ENCODE results near the gene RAB7B. TPM values are rescaled to one million over a fixed set of nuclear protein-coding genes. Genes with fewer than 3 reads are reported as not detected.
"Not testable (repeated sequence)": the region's sequence is repeated elsewhere in the genome, so short reads cannot be mapped to it uniquely, and the experiment has no call there.

RAB7B gene, protein sequence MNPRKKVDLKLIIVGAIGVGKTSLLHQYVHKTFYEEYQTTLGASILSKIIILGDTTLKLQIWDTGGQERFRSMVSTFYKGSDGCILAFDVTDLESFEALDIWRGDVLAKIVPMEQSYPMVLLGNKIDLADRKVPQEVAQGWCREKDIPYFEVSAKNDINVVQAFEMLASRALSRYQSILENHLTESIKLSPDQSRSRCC
- total RNA-seq: 10 to 100 TPM in 1 of 2 donors, 1 to 10 TPM in 1; 2.5 to 12.0 TPM

GRCh38 chr1:206002871-206003801, at the start of gene RAB7B:
RAB7B (minus strand) TSS chr1:206003395; CDS start chr1:205994135, 9,260 bp downstream.
- Histone ChIP-seq H3K4me1 (ENCODE audit: control insufficient read depth in 1 of 2, low read depth in 2 of 2) (peaks cover 10 to 37% of the 10 kb centered on the region in 2 donors), H3K27me3 (replicated peaks; ENCODE audit: insufficient read depth) (no peaks in the 10 kb centered on the region), H3K27ac (peak within 1 kb of the TSS; percentile 24 to 52), H3K36me3 (no peaks in the 10 kb centered on the region), H3K4me3 (peak within 1 kb of the TSS; percentile 66), H3K9me3 (no peaks in the 10 kb centered on the region)
- ATAC-seq (ENCODE audit: insufficient number of reproducible peaks, low FRiP score, low read depth) (peak; percentile 52), DNase-seq (ENCODE audit: low spot score) (peak; percentile 40)
- no peak for TF ChIP-seq CTCF (IDR thresholded peaks at IDR 0.05)

DNA sequence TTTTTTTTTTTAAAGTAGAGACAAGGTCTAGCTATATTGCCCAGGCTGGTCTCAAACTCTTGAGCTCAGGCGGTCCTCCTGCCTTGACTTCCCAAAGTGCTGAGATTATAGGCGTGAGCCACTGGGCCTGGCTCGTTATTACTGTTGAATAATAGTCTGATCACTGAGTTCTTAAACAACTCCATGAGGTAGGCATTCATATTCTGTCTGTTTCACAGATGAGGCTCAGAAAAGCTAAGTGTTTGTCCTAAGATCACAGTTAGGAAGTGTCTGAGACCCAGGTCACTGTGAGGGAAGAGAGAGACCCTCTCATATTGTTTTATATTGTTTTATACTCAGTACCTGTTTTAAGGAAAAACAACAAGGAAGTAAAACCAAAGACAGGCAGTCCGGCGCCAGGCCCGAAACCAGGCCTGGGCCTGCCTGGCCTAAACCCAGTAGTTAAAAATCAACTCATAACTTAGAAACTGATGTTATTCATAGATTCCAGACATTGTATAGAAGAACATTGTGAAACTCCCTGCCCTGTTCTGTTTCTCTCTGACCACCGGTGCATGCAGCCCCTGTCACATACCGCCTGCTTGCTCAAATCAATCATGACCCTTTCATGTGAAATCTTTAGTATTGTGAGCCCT, 49.2 kb upstream of the RAB7B start:
- H3K9me3 ChIP-seq; DNase-seq (ENCODE audit: low spot score); H3K27me3 ChIP-seq (replicated peaks; ENCODE audit: insufficient read depth); H3K4me3 ChIP-seq; H3K27ac ChIP-seq; H3K4me1 ChIP-seq (ENCODE audit: control insufficient read depth in 1 of 2, low read depth in 2 of 2); H3K36me3 ChIP-seq; ATAC-seq (ENCODE audit: insufficient number of reproducible peaks, low FRiP score, low read depth): not testable (repeated sequence)

- Histone ChIP-seq H3K36me3 (no peaks in the 10 kb centered on the region), H3K27ac (no peak overlapping the region), H3K4me1 (ENCODE audit: control insufficient read depth in 1 of 2, low read depth in 2 of 2) (no peaks in the 10 kb centered on the region), H3K27me3 (replicated peaks; ENCODE audit: insufficient read depth) (no peaks in the 10 kb centered on the region), H3K4me3 (no peak overlapping the region), H3K9me3 (no peaks in the 10 kb centered on the region)
- ATAC-seq (ENCODE audit: insufficient number of reproducible peaks, low FRiP score, low read depth) (no peak), DNase-seq (ENCODE audit: low spot score) (no peak)
- no peak for TF ChIP-seq CTCF (IDR thresholded peaks at IDR 0.05)
These were observed 47.5 kb upstream of the RAB7B start for GRCh38 chr1:206050655-206051235.

GRCh38 chr1:206049919-206050600, 46.9 kb upstream of the RAB7B start:
- Histone ChIP-seq H3K9me3 (no peaks in the 10 kb centered on the region), H3K4me3 (no peak overlapping the region), H3K27me3 (replicated peaks; ENCODE audit: insufficient read depth) (no peaks in the 10 kb centered on the region), H3K4me1 (ENCODE audit: control insufficient read depth in 1 of 2, low read depth in 2 of 2) (no peaks in the 10 kb centered on the region), H3K27ac (no peak overlapping the region), H3K36me3 (no peaks in the 10 kb centered on the region)
- ATAC-seq (ENCODE audit: insufficient number of reproducible peaks, low FRiP score, low read depth) (no peak), DNase-seq (ENCODE audit: low spot score) (no peak)
- TF ChIP-seq CTCF (IDR thresholded peaks at IDR 0.05): no peak

DNA sequence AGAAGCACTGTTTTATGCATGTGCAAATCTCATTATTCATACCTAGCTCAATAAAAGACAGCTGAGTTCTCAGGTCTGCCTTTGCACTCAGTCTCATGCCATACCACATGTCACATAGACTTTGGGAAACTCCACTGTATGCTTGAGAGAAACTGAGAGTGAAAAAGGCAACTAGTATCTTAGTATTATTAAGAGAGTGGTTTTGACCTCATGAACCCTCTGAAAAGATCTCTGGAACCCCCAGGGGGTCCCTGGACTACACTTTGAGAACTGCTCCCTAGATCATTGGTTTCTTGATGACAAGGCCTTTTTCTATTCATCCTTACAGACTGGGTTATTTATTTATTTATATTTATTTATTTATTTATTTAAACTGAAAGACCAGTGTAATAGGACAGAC, 46.1 kb upstream of the RAB7B start:
- TF ChIP-seq CTCF (IDR thresholded peaks at IDR 0.05): no peak
- Histone ChIP-seq H3K27ac (no peak overlapping the region), H3K4me3 (no peak overlapping the region), H3K4me1 (ENCODE audit: control insufficient read depth in 1 of 2, low read depth in 2 of 2) (no peaks in the 10 kb centered on the region), H3K9me3 (no peaks in the 10 kb centered on the region), H3K27me3 (replicated peaks; ENCODE audit: insufficient read depth) (no peaks in the 10 kb centered on the region), H3K36me3 (no peaks in the 10 kb centered on the region)
- no peak for DNase-seq (ENCODE audit: low spot score)
- no peak for ATAC-seq (ENCODE audit: insufficient number of reproducible peaks, low FRiP score, low read depth)
